AG09319 (cell line): ENCODE measurements around the gene LRRC26.

Experiments used
- DNase-seq: peaks from one replicate; pipeline ENCODE4 v3.0.0-alpha.2; 2010; ENCODE audit warnings: low read depth; ENCODE audit errors: extremely low read depth
- CTCF ChIP-seq: IDR thresholded peaks from 2 replicates; pipeline ENCODE4 v1.5.1; 2011; ENCODE audit warnings: low read depth, mild to moderate bottlenecking, inconsistent platforms, low read length, moderate library complexity

The LRRC26 gene

DNA sequence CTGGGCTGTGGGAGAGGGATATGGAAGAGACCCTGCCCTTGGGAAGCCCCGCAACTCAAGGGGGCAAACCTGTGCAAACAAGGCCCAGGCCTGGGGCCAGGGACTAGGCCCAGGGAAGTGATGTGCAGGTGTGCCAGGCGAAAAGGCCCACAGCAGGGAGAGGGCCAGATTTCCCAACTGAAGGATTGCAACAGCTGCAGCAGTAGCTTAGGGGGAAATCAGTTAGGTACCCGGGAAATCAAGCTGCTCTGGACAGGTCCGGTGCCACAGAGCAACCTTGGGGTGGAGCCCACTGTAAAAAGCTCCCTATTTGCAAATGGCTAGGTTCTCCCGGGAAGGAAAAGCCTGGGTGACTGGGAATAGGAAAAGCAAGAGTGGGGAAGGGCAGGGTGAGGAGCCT is 20.5 kb downstream of the LRRC26 start:
- no peak for TF ChIP-seq CTCF
- DNase-seq: no peak

DNA sequence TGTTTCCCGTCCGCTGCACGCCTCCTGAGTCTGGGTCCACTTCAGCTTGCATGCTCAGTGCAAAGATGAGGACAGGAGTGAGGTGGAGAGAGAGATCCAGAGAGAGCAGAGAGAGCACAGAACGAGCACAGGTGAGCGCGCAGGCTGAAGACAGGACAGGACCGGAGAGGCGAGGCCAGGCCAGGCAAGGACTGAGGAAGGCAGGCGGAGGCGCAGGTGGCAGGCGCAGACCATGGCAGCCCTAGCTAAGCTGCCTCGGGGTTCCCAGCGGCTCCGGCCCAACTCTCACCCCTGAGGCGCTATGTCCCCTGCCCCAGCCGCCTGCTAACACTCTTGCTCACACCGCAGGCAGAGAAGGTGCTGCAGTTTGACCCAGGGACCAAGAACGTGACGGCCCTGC is 21.2 kb downstream of the LRRC26 start:
- TF ChIP-seq CTCF: no peak
- no peak for DNase-seq

- no peak for DNase-seq
- no peak for TF ChIP-seq CTCF
Measured at GRCh38 chr9:137148242-137148641, 21.6 kb downstream of the LRRC26 start.

- no peak for TF ChIP-seq CTCF
Measured at GRCh38 chr9:137147793-137148160, 22.1 kb downstream of the LRRC26 start.

GRCh38 chr9:137147091-137147792 is 22.6 kb downstream of the LRRC26 start:
- DNase-seq: no peak
- TF ChIP-seq CTCF: no peak

More at GRCh38 chr9:137147793-137148160, 22.1 kb downstream of the LRRC26 start:
- DNase-seq: no peak

DNA sequence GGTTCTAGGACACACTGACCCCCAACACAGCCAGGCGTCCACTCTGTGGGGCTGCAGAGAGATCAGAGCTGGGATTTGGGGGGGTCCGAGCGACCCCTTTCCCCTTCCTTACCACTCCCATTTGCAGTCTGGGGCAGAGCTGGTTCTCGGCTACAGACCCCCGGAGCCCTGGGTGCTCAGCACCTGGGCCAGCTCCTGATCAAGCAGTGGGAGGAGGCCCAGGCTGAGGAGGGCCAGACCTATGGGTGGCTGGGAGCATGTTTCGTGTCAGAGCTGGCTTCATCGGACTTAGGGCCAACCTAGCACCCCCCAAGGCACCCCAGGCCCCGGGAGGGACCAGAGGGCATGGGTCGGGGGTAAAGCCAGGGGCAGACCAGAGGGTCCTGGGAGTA is 23.3 kb downstream of the LRRC26 start:
- no peak for DNase-seq
- TF ChIP-seq CTCF: no peak

GRCh38 chr9:137145731-137146526 is 23.9 kb downstream of the LRRC26 start:
- DNase-seq: no peak
- no peak for TF ChIP-seq CTCF
